AG04449 (cell line): ENCODE results near the gene HS2ST1.

Experiments used
- CTCF ChIA-PET: fragments of 350-600 bp; formaldehyde crosslinking; extraction: SDS; loops from one replicate; lab custom pipeline; 2021; ENCODE audit warnings: antibody characterized with exemption; lab: Yijun Ruan, JAX
- POLR2A ChIA-PET: fragments of 400-600, 350-600 bp; formaldehyde crosslinking; extraction: SDS; loops from one replicate; lab custom pipeline; 2020; ENCODE audit warnings: antibody characterized with exemption, inconsistent platforms; lab: Yijun Ruan, JAX
- DNase-seq: peaks from one replicate; pipeline ENCODE4 v3.0.0-alpha.2; 2010; ENCODE audit warnings: low read depth, low spot score
- H3K4me3 ChIP-seq: 2 replicates; pipeline ENCODE4 v1.5.1; 2011; ENCODE audit warnings: low read depth, mild to moderate bottlenecking, control low read depth, low read length
- CTCF ChIP-seq: IDR thresholded peaks from one replicate; pipeline ENCODE4 v1.5.1; 2011; ENCODE audit warnings: mild to moderate bottlenecking, moderate library complexity, low read length, control low read depth, inconsistent platforms; ENCODE audit not compliant: insufficient read depth; ENCODE audit errors: missing control alignments

HS2ST1 gene

GRCh38 chr1:86916752-86917151 is 2.3 kb downstream of the HS2ST1 start:
- DNase-seq, result no peak
- TF ChIP-seq CTCF, result no peak
- POLR2A ChIA-PET, result no interaction called here
- no peak overlapping the region for H3K4me3 ChIP-seq
- CTCF ChIA-PET, result interaction anchor here (1.3 kb wide), 1 partner anchor 48 kb away, joined by 4 read pairs; no protein-coding TSS in a partner anchor

GRCh38 chr1:86922445-86922844 is 8.0 kb downstream of the HS2ST1 start:
- TF ChIP-seq CTCF, result no peak
- ChIA-PET CTCF (interaction anchor here (1.2 kb wide), 1 partner anchor 43 kb away, joined by 5 read pairs; no protein-coding TSS in a partner anchor), POLR2A (no interaction called here)
- no peak for DNase-seq
- no peak overlapping the region for H3K4me3 ChIP-seq

DNA sequence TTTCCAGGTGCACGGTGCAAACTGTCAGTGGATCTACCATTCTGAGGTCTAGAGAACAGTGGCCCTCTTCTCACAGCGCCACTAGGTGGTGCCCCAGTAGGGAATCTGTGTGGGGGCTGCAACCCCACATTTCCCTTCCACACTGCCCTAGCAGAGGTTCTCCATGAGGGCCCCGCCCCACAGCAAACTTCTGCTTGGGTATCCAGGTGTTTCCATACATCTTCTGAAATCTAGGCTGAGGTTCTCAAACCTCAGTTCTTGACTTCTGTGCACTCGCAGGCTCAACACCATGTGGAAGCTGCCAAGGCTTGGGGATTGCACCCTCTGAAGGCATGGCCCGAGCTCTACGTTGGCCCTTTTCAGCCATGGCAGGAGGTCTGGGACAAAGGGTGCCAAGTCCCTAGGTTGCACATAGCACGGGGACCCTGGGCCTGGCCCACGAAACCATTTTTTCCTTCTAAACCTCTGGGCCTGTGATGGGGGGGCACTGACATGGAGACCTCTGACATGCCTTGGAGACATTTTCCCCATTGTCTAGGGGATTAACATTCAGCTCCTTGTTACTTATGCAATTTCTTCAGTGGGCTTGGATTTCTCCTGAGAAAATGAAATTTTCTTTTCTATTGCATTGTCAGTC is 10.0 kb downstream of the HS2ST1 start:
- ChIA-PET CTCF (no interaction called here), POLR2A (no interaction called here)
- DNase-seq, result no peak
- TF ChIP-seq CTCF, result no peak
- no peak overlapping the region for H3K4me3 ChIP-seq

DNA sequence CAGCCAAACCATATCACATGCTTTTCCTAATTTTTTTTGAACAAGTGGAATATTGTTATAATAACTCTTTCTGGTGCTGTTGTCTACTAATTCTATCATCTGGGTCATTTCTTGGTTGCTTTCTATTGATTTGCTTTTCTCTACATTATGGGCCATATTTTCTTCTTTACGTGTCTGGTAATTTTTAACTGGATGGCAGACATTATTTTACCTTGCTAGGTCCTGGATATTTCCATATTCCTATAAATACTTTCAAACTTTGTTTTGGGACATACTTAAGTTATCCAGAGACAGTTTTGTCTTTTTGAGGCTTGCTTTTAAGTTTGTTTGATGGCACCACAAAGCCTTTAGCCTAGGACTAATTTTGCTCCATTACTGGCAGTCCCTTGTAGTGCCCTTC is 11.3 kb downstream of the HS2ST1 start:
- no peak for DNase-seq
- CTCF ChIA-PET, result no interaction called here
- POLR2A ChIA-PET, result no interaction called here
- no peak overlapping the region for H3K4me3 ChIP-seq
- TF ChIP-seq CTCF, result no peak

DNA sequence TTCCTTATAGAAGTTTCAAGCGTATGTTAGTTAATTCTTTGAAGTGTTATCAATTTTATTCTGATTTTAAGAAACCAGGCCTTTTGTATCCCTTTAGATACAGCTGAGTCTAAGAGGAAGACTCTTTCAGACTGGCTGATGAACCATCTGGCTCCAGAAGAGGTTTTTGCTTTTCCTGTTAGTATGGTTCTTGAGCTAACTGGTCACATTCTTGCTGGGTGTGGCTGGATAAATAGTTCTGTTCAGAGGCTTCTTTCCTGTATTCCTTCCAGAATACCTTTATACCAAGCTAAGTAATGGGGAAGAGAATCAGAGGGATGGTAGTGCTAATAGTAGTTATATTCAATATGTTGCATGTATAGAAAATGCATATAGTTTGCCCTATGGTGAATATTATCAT is 12.4 kb downstream of the HS2ST1 start:
- TF ChIP-seq CTCF, result no peak
- H3K4me3 ChIP-seq, result no peak overlapping the region
- DNase-seq, result no peak
- ChIA-PET CTCF (interaction anchor here (1.1 kb wide), 1 partner anchor 23 kb away, joined by 3 read pairs; no protein-coding TSS in a partner anchor), POLR2A (no interaction called here)

- ChIA-PET CTCF (no interaction called here), POLR2A (no interaction called here)
- no peak for TF ChIP-seq CTCF
- H3K4me3 ChIP-seq, result no peak overlapping the region
- no peak for DNase-seq
Measured at GRCh38 chr1:86928819-86929218, 14.4 kb downstream of the HS2ST1 start.
